Right hindlimb (tissue), 1 donor: ENCODE results near the gene CT45A8.
"Not testable (repeated sequence)": the region's sequence is repeated elsewhere in the genome, so short reads cannot be mapped to it uniquely, and the experiment has no call there.

ENCODE experiments used
- DNase-seq: peaks from one replicate; pipeline ENCODE4 v3.0.0-alpha.2; 2018

Gene CT45A8, protein sequence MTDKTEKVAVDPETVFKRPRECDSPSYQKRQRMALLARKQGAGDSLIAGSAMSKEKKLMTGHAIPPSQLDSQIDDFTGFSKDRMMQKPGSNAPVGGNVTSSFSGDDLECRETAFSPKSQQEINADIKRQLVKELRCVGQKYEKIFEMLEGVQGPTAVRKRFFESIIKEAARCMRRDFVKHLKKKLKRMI

DNA sequence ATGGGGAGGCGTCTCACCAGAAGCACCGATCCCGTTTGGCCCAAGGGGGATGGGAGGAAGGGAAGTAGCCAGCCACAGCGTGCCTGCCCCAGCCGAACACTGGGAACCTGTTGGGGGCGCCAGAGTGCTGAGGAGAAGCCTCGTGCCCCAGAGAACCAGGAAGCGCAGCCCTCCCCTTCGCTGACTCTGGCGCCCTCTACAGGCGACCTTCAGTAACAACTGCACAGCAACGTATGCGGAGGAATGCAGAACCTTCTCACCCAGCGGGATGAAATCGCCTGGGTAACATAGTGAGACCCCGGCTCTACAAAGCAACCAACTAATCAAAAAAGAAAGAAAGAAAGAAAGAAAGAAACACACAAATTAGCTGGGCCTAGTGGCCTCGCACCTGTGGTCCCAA is at the start of gene CT45A8:
Gene CT45A8, minus strand, starts transcription at position 101 of the 400 bp plus-strand sequence. CDS start 3,755 bp downstream, outside the sequence.
- not testable (repeated sequence) for DNase-seq

DNA sequence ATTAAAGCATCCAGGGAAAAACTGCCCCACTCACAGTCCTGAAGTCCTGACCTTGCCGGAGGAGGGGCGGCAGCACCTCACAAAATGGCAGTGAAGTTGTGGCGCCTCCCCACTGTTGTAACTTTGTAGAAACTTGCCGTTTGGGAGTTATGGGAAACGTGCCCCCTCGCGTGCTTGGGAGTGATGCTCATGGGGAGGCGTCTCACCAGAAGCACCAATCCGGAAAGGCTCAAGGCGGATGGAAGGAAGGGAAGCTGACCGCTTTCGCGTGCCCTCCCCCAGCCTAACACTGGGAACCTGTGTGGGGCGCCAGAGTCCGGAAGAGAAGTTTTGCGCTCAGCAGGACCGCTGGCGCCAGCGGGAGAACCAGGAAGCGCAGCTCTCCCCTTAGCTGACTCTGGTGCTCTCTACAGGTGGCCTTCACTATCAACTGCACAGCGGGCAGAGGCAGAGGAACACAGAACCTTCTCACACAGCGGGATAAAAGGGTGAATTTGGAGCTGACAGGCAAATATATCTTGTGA is 39.0 kb upstream of the CT45A8 start, which contains the start of the genes CT45A10 and SAGE1:
Gene CT45A10, minus strand, starts transcription at position 151 of the 524 bp plus-strand sequence. CDS start 8,100 bp downstream, outside the sequence.
Gene SAGE1, plus strand, starts transcription at position 423 of the 524 bp plus-strand sequence. CDS start 2,527 bp downstream, outside the sequence.
- DNase-seq = no peak

DNA sequence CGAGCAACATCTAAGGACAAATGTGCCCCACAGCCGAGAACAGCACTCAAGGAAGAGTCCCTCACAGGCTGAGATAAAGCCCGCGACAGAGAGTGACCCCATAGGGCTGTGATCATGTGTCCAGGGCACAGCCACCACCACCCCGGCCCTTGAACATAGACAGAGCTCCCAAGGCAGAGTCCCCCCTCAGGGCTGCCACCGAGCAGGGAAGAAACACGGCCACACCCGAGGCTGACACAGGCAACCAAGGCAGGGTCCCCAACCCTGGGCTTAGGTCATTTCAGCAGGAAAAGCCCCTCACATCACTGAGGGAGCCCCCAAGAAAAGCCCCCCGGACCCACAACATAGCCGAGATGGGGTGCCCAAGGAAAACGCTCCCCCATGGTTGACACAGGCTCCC is 38.4 kb upstream of the CT45A8 start:
- DNase-seq = no peak

DNA sequence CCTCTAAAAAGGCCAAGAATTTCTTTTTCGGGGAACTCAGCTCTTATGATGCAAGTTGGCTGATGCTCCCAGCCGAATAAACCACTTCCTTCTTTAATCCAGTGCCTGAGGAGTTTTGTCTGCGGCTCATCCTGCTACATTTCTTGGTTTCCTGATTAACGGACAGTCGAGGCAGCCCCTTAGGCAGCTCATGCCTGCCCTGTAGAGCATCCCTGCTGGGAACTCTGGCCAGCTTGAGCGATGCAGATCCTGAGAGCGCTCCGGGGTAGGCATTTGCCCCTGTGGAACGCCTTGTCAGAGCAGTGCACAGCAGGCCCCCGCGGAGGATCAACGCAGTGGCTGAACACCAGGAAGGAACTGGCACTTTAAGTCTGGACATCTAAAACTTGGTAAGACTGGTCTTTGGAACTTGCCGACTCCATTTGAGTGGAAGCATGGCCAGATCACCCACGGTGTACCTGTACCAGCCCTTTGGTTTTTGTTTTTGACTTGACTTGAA is 35.8 kb upstream of the CT45A8 start:
- DNase-seq = no peak

DNA sequence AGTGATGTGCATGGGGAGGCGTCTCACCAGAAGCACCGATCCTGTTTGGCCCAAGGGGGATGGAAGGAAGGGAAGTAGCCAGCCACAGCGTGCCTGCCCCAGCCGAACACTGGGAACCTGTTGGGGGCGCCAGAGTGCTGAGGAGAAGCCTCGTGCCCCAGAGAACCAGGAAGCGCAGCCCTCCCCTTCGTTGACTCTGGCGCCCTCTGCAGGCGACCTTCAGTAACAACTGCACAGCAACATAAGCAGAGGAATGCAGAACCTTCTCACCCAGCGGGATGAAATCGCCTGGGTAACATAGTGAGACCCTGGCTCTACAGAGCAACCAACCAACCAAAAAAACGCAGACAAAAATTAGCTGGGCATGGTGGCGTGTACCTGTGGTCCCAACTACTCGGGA is 34.6 kb upstream of the CT45A8 start:
- not testable (repeated sequence) for DNase-seq

DNA sequence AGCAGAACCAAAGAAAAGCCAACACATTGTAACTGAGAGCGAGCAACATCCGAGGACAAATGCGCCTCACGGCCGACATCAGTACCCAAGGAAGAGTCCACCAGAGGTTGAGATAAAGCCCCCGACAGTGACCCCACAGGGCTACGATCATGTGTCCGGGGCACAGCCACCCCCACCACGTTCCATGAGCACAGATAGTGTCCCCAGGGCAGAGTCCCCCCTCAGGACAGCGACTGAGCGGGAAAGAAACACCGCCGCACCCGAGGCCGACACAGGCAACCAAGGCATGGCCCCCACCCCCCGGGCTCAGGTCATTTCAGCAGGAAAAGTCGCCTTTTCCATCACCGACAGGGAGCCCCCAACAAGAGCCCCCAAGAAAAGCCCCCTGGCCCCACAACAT is 33.9 kb upstream of the CT45A8 start:
- DNase-seq = not testable (repeated sequence)

DNA sequence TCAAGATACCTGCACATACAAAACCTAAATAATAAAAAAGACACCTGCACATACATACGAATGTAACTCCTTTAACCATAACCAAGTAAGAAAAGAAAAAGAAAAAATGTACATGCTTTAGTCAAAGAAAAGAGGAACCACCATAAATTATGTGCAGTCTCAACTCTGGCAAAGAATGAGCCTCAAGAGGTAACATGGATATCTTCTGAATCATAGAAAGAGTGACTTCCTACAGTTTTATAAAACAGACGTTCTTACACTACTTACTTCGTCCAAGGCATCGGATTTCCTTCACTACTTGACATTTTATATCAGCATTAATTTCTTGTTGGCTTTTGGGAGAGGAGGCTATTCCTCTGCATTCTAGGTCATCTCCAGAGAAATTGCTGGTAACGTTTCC is 28.4 kb upstream of the CT45A8 start:
- DNase-seq = not testable (repeated sequence)

DNA sequence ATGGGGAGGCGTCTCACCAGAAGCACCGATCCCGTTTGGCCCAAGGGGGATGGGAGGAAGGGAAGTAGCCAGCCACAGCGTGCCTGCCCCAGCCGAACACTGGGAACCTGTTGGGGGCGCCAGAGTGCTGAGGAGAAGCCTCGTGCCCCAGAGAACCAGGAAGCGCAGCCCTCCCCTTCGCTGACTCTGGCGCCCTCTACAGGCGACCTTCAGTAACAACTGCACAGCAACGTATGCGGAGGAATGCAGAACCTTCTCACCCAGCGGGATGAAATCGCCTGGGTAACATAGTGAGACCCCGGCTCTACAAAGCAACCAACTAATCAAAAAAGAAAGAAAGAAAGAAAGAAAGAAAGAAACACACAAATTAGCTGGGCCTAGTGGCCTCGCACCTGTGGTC is 17.4 kb upstream of the CT45A8 start, which contains the start of gene CT45A9:
Gene CT45A9, minus strand, starts transcription at position 101 of the 400 bp plus-strand sequence. CDS start 3,751 bp downstream, outside the sequence.
- DNase-seq = not testable (repeated sequence)

DNA sequence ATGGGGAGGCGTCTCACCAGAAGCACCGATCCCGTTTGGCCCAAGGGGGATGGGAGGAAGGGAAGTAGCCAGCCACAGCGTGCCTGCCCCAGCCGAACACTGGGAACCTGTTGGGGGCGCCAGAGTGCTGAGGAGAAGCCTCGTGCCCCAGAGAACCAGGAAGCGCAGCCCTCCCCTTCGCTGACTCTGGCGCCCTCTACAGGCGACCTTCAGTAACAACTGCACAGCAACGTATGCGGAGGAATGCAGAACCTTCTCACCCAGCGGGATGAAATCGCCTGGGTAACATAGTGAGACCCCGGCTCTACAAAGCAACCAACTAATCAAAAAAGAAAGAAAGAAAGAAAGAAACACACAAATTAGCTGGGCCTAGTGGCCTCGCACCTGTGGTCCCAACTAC is 17.2 kb downstream of the CT45A8 start, which contains the start of gene CT45A7:
Gene CT45A7, minus strand, starts transcription at position 101 of the 400 bp plus-strand sequence. CDS start 3,747 bp downstream, outside the sequence.
- not testable (repeated sequence) for DNase-seq

DNA sequence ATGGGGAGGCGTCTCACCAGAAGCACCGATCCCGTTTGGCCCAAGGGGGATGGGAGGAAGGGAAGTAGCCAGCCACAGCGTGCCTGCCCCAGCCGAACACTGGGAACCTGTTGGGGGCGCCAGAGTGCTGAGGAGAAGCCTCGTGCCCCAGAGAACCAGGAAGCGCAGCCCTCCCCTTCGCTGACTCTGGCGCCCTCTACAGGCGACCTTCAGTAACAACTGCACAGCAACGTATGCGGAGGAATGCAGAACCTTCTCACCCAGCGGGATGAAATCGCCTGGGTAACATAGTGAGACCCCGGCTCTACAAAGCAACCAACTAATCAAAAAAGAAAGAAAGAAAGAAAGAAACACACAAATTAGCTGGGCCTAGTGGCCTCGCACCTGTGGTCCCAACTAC is 34.4 kb downstream of the CT45A8 start, which contains the start of gene CT45A2:
Gene CT45A2, minus strand, starts transcription at position 101 of the 400 bp plus-strand sequence. CDS start 3,747 bp downstream, outside the sequence.
- not testable (repeated sequence) for DNase-seq

DNA sequence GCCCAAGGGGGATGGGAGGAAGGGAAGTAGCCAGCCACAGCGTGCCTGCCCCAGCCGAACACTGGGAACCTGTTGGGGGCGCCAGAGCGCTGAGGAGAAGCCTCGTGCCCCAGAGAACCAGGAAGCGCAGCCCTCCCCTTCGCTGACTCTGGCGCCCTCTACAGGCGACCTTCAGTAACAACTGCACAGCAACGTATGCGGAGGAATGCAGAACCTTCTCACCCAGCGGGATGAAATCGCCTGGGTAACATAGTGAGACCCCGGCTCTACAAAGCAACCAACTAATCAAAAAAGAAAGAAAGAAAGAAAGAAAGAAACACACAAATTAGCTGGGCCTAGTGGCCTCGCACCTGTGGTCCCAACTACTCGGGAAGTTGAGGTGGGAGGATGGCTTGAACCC is 51.7 kb downstream of the CT45A8 start, which contains the start of gene CT45A6:
Gene CT45A6, minus strand, starts transcription at position 101 of the 400 bp plus-strand sequence. CDS start 3,794 bp downstream, outside the sequence.
- DNase-seq = not testable (repeated sequence)
